Measurements from ENCODE around the gene DNAI1. TPM values are rescaled to one million over a fixed set of nuclear protein-coding genes. Genes with fewer than 3 reads are reported as not detected.

Gene DNAI1
- total RNA-seq, 1 experiment from 2014 or later = 1.1 TPM

DNA sequence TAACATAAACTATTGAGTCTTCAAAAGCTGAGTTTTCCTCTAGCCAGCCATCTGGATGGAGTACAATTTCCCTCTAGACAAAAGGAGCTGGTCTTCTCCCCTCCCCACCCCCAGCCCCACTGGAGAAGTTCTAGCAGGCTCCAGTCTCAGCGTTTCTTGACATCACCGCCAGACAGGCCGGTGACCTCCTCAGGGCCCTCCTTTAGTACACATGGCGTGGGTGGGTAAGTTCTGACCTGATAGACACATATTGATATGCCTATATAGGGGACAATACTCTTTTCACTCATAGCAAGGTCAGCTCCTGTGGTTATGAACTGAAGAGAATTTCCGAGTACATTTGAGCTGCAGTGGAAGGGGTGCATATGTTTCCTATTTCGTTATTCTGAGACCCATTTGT is 27.2 kb downstream of the DNAI1 start:
- POLR2A ChIA-PET = no interaction called here
- H3K27me3 ChIP-seq (ENCODE audit: insufficient read depth, low read length) = peaks cover 4% of the 10 kb centered on the region; the same call in 1 of the 2 replicates
- no peaks in the 10 kb centered on the region for H3K79me2 ChIP-seq (ENCODE audit: insufficient read depth, low read length)
- no peak overlapping the region for H3K4me3 ChIP-seq (replicated peaks in 1 of 2; ENCODE audit: low read depth in 1 of 2, low read length in 2 of 2)
- BruUV-seq (replicated peaks) = no TSS peak
- H3K9ac ChIP-seq (ENCODE audit: low read length) = no peak overlapping the region
- RAD21 ChIA-PET (ENCODE audit: low non-redundant PET in 1 of 2, low total read pairs in 2 of 2, uncharacterized antibody in 2 of 2, unreplicated experiment in 2 of 2) = no interaction called here
- no peak overlapping the region for H2AFZ ChIP-seq (ENCODE audit: low read depth, low read length, poor library complexity, severe bottlenecking)
- DNase-seq (ENCODE audit: low read depth, low spot score) (no peak), ATAC-seq (no peak)
- intact Hi-C loops (cut with micrococcal nuclease) = no loop called here
- no peak overlapping the region for H3K27ac ChIP-seq (ENCODE audit: low read depth, low read length)
- no peaks in the 10 kb centered on the region for H3K36me3 ChIP-seq (ENCODE audit: control insufficient read depth in 1 of 2, insufficient read depth in 2 of 2, low read length in 2 of 2)
- H4K20me1 ChIP-seq (ENCODE audit: insufficient read depth) = no peaks in the 10 kb centered on the region
- no peaks in the 10 kb centered on the region for H3K9me3 ChIP-seq (ENCODE audit: control insufficient read depth in 1 of 2, insufficient read depth in 1 of 2, low read depth in 1 of 2, low read length in 2 of 2)
- no peaks in the 10 kb centered on the region for H3K9me2 ChIP-seq (ENCODE audit: insufficient read depth)
- H3K4me1 ChIP-seq (ENCODE audit: control insufficient read depth in 1 of 2, insufficient read depth in 2 of 2, low read length in 2 of 2) = peaks cover 0 to 5% of the 10 kb centered on the region in 2 experiments; a peak in 1 of 4 replicates
- no peak overlapping the region for H3K4me2 ChIP-seq (ENCODE audit: low read length)
- no peak for TF ChIP-seq POLR2AphosphoS5 (IDR thresholded peaks at IDR 0.05; ENCODE audit: low read depth, low read length)
- TF ChIP-seq JUND (IDR thresholded peaks at IDR 0.05) = no peak
- TF ChIP-seq, protein P1, sequence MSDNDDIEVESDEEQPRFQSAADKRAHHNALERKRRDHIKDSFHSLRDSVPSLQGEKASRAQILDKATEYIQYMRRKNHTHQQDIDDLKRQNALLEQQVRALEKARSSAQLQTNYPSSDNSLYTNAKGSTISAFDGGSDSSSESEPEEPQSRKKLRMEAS (IDR thresholded peaks at IDR 0.05) = no peak
- no peak for TF ChIP-seq POLR2A (IDR thresholded peaks at IDR 0.05; ENCODE audit: borderline replicate concordance, extremely low read depth, insufficient read depth, insufficient read length)
- TF ChIP-seq YY1 (IDR thresholded peaks at IDR 0.05; ENCODE audit: extremely low read depth, insufficient replicate concordance, low read depth, low read length) = no peak
- no peak for TF ChIP-seq EZH2 (IDR thresholded peaks at IDR 0.05)
- no peak for TF ChIP-seq FOSL1 (IDR thresholded peaks at IDR 0.05; ENCODE audit: low read depth)
- no peak for TF ChIP-seq EZH2phosphoT487 (IDR thresholded peaks at IDR 0.05; ENCODE audit: borderline replicate concordance)
- TF ChIP-seq ELF1 (IDR thresholded peaks at IDR 0.05; ENCODE audit: borderline replicate concordance, low read depth) = no peak
- no peak for TF ChIP-seq EGR1 (IDR thresholded peaks at IDR 0.05; ENCODE audit: low read depth)
- no peak for TF ChIP-seq ZFX (IDR thresholded peaks at IDR 0.05)
- CTCF ChIA-PET = no interaction called here

- Histone ChIP-seq H4K20me1 (ENCODE audit: insufficient read depth) (no peaks in the 10 kb centered on the region), H3K36me3 (ENCODE audit: control insufficient read depth in 1 of 2, insufficient read depth in 2 of 2, low read length in 2 of 2) (no peaks in the 10 kb centered on the region), H3K4me1 (ENCODE audit: control insufficient read depth in 1 of 2, insufficient read depth in 2 of 2, low read length in 2 of 2) (peaks cover 0 to 5% of the 10 kb centered on the region in 2 experiments; a peak in 1 of 4 replicates), H3K27ac (ENCODE audit: low read depth, low read length) (no peak overlapping the region), H3K9me3 (ENCODE audit: control insufficient read depth in 1 of 2, insufficient read depth in 1 of 2, low read depth in 1 of 2, low read length in 2 of 2) (no peaks in the 10 kb centered on the region), H3K9ac (ENCODE audit: low read length) (no peak overlapping the region), H2AFZ (ENCODE audit: low read depth, low read length, poor library complexity, severe bottlenecking) (no peak overlapping the region), H3K4me2 (ENCODE audit: low read length) (no peak overlapping the region), H3K79me2 (ENCODE audit: insufficient read depth, low read length) (no peaks in the 10 kb centered on the region), H3K9me2 (ENCODE audit: insufficient read depth) (no peaks in the 10 kb centered on the region), H3K4me3 (replicated peaks in 1 of 2; ENCODE audit: low read depth in 1 of 2, low read length in 2 of 2) (no peak overlapping the region), H3K27me3 (ENCODE audit: insufficient read depth, low read length) (peaks cover 4% of the 10 kb centered on the region; the same call in 1 of the 2 replicates)
- TF ChIP-seq JUND (IDR thresholded peaks at IDR 0.05) (no peak), POLR2AphosphoS5 (IDR thresholded peaks at IDR 0.05; ENCODE audit: low read depth, low read length) (no peak), SIN3A (IDR thresholded peaks at IDR 0.05; ENCODE audit: low read depth) (no peak), POLR2A (IDR thresholded peaks at IDR 0.05; ENCODE audit: borderline replicate concordance, extremely low read depth, insufficient read depth, insufficient read length) (no peak), SP1 (IDR thresholded peaks at IDR 0.05; ENCODE audit: low read depth) (no peak), ELF1 (IDR thresholded peaks at IDR 0.05; ENCODE audit: borderline replicate concordance, low read depth) (no peak), ZFX (IDR thresholded peaks at IDR 0.05) (no peak), EZH2phosphoT487 (IDR thresholded peaks at IDR 0.05; ENCODE audit: borderline replicate concordance) (no peak), EGR1 (IDR thresholded peaks at IDR 0.05; ENCODE audit: low read depth) (no peak), SRF (IDR thresholded peaks at IDR 0.05; ENCODE audit: low read depth) (no peak), CBX3 (IDR thresholded peaks at IDR 0.05; ENCODE audit: low read depth) (no peak), ZNF274 (IDR thresholded peaks at IDR 0.05; ENCODE audit: low read depth, low read length) (no peak), REST (IDR thresholded peaks at IDR 0.05; ENCODE audit: low read depth) (no peak)
- TF ChIP-seq, protein P1 (IDR thresholded peaks at IDR 0.05) = no peak
- TF ChIP-seq, protein P2, sequence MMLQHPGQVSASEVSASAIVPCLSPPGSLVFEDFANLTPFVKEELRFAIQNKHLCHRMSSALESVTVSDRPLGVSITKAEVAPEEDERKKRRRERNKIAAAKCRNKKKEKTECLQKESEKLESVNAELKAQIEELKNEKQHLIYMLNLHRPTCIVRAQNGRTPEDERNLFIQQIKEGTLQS (IDR thresholded peaks at IDR 0.05) = no peak
- intact Hi-C loops (cut with micrococcal nuclease) = no loop called here
- POLR2A ChIA-PET = no interaction called here
- no peak for DNase-seq (ENCODE audit: low read depth, low spot score)
- BruUV-seq (replicated peaks) = no TSS peak
- RAD21 ChIA-PET (ENCODE audit: low non-redundant PET in 1 of 2, low total read pairs in 2 of 2, uncharacterized antibody in 2 of 2, unreplicated experiment in 2 of 2) = no interaction called here
- CTCF ChIA-PET = no interaction called here
- no peak for ATAC-seq
Measured at GRCh38 chr9:34486572-34486971, 28.0 kb downstream of the DNAI1 start.
